A549 (cell line): ENCODE measurements around the gene NSMCE4A. TPM values are rescaled to one million over a fixed set of nuclear protein-coding genes. Genes with fewer than 3 reads are reported as not detected.

ENCODE experiments used
- ATAC-seq, 2 experiments: fragments of 200-7000 bp in 1 of 2; fragments of >200 bp in 1 of 2; cut with Nextera tagmentation in 1 of 2; cut with Tn5 transposase in 1 of 2; 3 replicates each; pipeline versions ENCODE4 v1.8.0 to v1.9.1; 2018 to 2020; ENCODE audit warnings: mild to moderate bottlenecking in 1 of 2, moderate library complexity in 1 of 2
- CTCF ChIA-PET: fragments of 300-600 bp; sonication (Branson Sonifier 250); formaldehyde crosslinking; extraction: SDS; loops from one replicate; lab custom pipeline; 2021; ENCODE audit warnings: antibody characterized with exemption, inconsistent platforms; lab: Yijun Ruan, JAX
- POLR2A ChIA-PET: fragments of 350-600 bp; formaldehyde crosslinking; extraction: SDS; loops from one replicate; lab custom pipeline; 2021; ENCODE audit warnings: antibody characterized with exemption, inconsistent platforms; lab: Yijun Ruan, JAX
- DNase-seq, 2 experiments: peaks; one replicate each; pipeline versions ENCODE4 v3.0.0 to v3.0.0-alpha.2; 2011 to 2016; ENCODE audit warnings: low read depth in 1 of 2, low spot score in 1 of 2
- FAIRE-seq: peaks from 2 replicates; lab custom pipeline; 2011; peaks lifted over from hg19 to GRCh38; lab: Jason Lieb, UNC
- H3K27ac ChIP-seq, 2 experiments: fragments of >200 bp; sonication (Bioruptor Twin); formaldehyde crosslinking; 3 replicates each; pipeline ENCODE4 v1.5.1; 2016 to 2017
- H3K4me1 ChIP-seq: fragments of >200 bp; sonication (Bioruptor Twin); formaldehyde crosslinking; 3 replicates; pipeline ENCODE4 v1.6.1; 2016
- H3K4me2 ChIP-seq: fragments of >200 bp; sonication (Bioruptor Twin); formaldehyde crosslinking; 3 replicates; pipeline ENCODE4 v1.6.1; 2016
- H3K4me3 ChIP-seq: fragments of >200 bp; sonication (Bioruptor Twin); formaldehyde crosslinking; 3 replicates; pipeline ENCODE4 v1.5.1; 2016
- H3K9me3 ChIP-seq: fragments of >200 bp; sonication (Bioruptor Twin); formaldehyde crosslinking; 3 replicates; pipeline ENCODE4 v1.6.1; 2016
- ATOH8 ChIP-seq: fragments of 250-450 bp; sonication (Bioruptor Pico); IDR thresholded peaks from 2 replicates; pipeline ENCODE4 v1.5.0; 2020; ENCODE audit warnings: low read depth, mild to moderate bottlenecking, moderate library complexity
- BHLHE40 ChIP-seq: IDR thresholded peaks from 2 replicates; pipeline ENCODE4 v1.6.1; 2012; ENCODE audit warnings: low read depth, low read length, inconsistent platforms
- CBX8 ChIP-seq: fragments of 200-600 bp; sonication (generic); IDR thresholded peaks from 2 replicates; pipeline ENCODE4 v1.6.1; 2016
- CEBPB ChIP-seq, 2 experiments: fragments of >200 bp in 1 of 2; sonication (Bioruptor Twin) in 1 of 2; formaldehyde crosslinking in 1 of 2; IDR thresholded peaks; 2 replicates each; pipeline ENCODE4 v1.6.1; 2012 to 2016
- CHD2 ChIP-seq: fragments of 150-350 bp; IDR thresholded peaks from 2 replicates; pipeline ENCODE4 v1.6.1; 2014; ENCODE audit warnings: low read length; ENCODE audit not compliant: partially characterized antibody
- CHD4 ChIP-seq: fragments of 200-600 bp; sonication (generic); IDR thresholded peaks from 2 replicates; pipeline ENCODE4 v1.6.1; 2016; ENCODE audit warnings: antibody characterized with exemption, mild to moderate bottlenecking, borderline replicate concordance
- CTCF ChIP-seq: fragments of >200 bp; sonication (Bioruptor Twin); formaldehyde crosslinking; IDR thresholded peaks from 3 replicates; pipeline ENCODE4 v1.5.1; 2016
- EHF ChIP-seq: fragments of 250-450 bp; sonication (Bioruptor Pico); IDR thresholded peaks from 2 replicates; pipeline ENCODE4 v1.5.0; 2020; ENCODE audit warnings: mild to moderate bottlenecking
- EP300 ChIP-seq, 2 experiments: fragments of >200 bp; sonication (Bioruptor Twin); formaldehyde crosslinking; IDR thresholded peaks; 2 replicates in 1 of 2; 3 replicates in 1 of 2; pipeline ENCODE4 v1.6.1; 2016 to 2017
- ESRRA ChIP-seq: fragments of 150-350 bp; IDR thresholded peaks from 2 replicates; pipeline ENCODE4 v1.6.1; 2014; ENCODE audit warnings: mild to moderate bottlenecking, low read length, borderline replicate concordance
- FOSB ChIP-seq: fragments of 250-450 bp; sonication (Bioruptor Pico); IDR thresholded peaks from 2 replicates; pipeline ENCODE4 v1.5.0; 2020; ENCODE audit warnings: mild to moderate bottlenecking, moderate library complexity
- FOXS1 ChIP-seq: fragments of 250-450 bp; sonication (Bioruptor Pico); IDR thresholded peaks from 2 replicates; pipeline ENCODE4 v1.5.0; 2020; ENCODE audit warnings: mild to moderate bottlenecking, moderate library complexity
- GATA3 ChIP-seq: IDR thresholded peaks from 2 replicates; pipeline ENCODE4 v1.6.1; 2012; ENCODE audit warnings: borderline replicate concordance
- HDAC2 ChIP-seq: fragments of 200-600 bp; sonication (generic); IDR thresholded peaks from 2 replicates; pipeline ENCODE4 v1.6.1; 2016
- HES2 ChIP-seq: fragments of >200 bp; sonication (Bioruptor Twin); formaldehyde crosslinking; IDR thresholded peaks from 2 replicates; pipeline ENCODE4 v1.6.1; 2016
- KDM1A ChIP-seq: fragments of 200-600 bp; sonication (generic); IDR thresholded peaks from 2 replicates; pipeline ENCODE4 v1.6.1; 2016; ENCODE audit warnings: low read depth, mild to moderate bottlenecking
- MAFK ChIP-seq: fragments of 450-650 bp; IDR thresholded peaks from 2 replicates; pipeline ENCODE4 v1.6.1; 2014; ENCODE audit not compliant: partially characterized antibody
- MYC ChIP-seq: IDR thresholded peaks from 2 replicates; pipeline ENCODE4 v1.6.1; 2012; ENCODE audit warnings: mild to moderate bottlenecking, inconsistent platforms, low read length, improper control_type of control experiment, borderline replicate concordance
- NFE2L2 ChIP-seq: fragments of 150-350 bp; conservative IDR thresholded peaks from 2 replicates; pipeline ENCODE4 v1.6.1; 2014; ENCODE audit warnings: low read length
- NR3C1 ChIP-seq: fragments of >200 bp; sonication (Bioruptor Twin); formaldehyde crosslinking; IDR thresholded peaks from 3 replicates; pipeline ENCODE4 v1.6.1; 2017
- PHF8 ChIP-seq: fragments of 200-600 bp; sonication (generic); IDR thresholded peaks from 2 replicates; pipeline ENCODE4 v1.6.1; 2016; ENCODE audit warnings: low read depth, mild to moderate bottlenecking, antibody characterized with exemption, moderate library complexity, borderline replicate concordance
- POLR2A ChIP-seq: IDR thresholded peaks from 2 replicates; pipeline ENCODE4 v1.6.1; 2012; ENCODE audit warnings: mild to moderate bottlenecking, low read length
- RCOR1 ChIP-seq: fragments of 150-350 bp; IDR thresholded peaks from 2 replicates; pipeline ENCODE4 v1.6.1; 2014; ENCODE audit warnings: antibody characterized with exemption, low read length, low read depth
- REST ChIP-seq: fragments of 200-600 bp; sonication (generic); IDR thresholded peaks from 2 replicates; pipeline ENCODE4 v1.6.1; 2016; ENCODE audit warnings: antibody characterized with exemption, mild to moderate bottlenecking, moderate library complexity
- SMC3 ChIP-seq: fragments of >200 bp; sonication (Bioruptor Twin); formaldehyde crosslinking; IDR thresholded peaks from 3 replicates; pipeline ENCODE4 v1.6.1; 2018; ENCODE audit warnings: inconsistent platforms
- USF2 ChIP-seq: fragments of 450-650 bp; IDR thresholded peaks from 2 replicates; pipeline ENCODE4 v1.6.1; 2014; ENCODE audit warnings: antibody characterized with exemption
- ZNF302 ChIP-seq: fragments of 250-450 bp; sonication (Bioruptor Pico); IDR thresholded peaks from 2 replicates; pipeline ENCODE4 v1.9.0; 2021; ENCODE audit warnings: inconsistent platforms, mild to moderate bottlenecking, moderate library complexity
- WGBS: methylation state at CpG from one replicate; pipeline ENCODE4 v1.1.6; 2017; ENCODE audit errors: missing lambda C conversion rate; 5-methylcytosine and 5-hydroxymethylcytosine counted together
- polyA plus RNA-seq, 4 experiments: library from polyadenylated mRNA; depleted of rRNA in 3 of 4; stranded (reverse); fragments of >200 nt; fragmentation: RNase III in 1 of 4; extraction: RNeasy Plus Mini Kit Qiagen cat#74134 plus additional on column Dnase treatment in 1 of 4; gene quantifications; 2 replicates in 3 of 4; 3 replicates in 1 of 4; pipeline ENCODE4 v1.2.3, GENCODE V29; 2011 to 2017

Gene NSMCE4A
- polyA plus RNA-seq, 2 of the 4 experiments (the other 2 are of a cell fraction): 67.2 to 172 TPM

- peak overlapping the region; percentile 88 for H3K4me3 ChIP-seq
- FAIRE-seq (no peak), DNase-seq (peak in 1 of 2 experiments; percentile 49)
- CTCF ChIA-PET: interaction anchor here (0.7 to 1.4 kb wide), 4 partner anchors 23 to 184 kb away, joined by 3 to 4 read pairs (median 3); no protein-coding TSS in a partner anchor
- no peaks in the 10 kb centered on the region for H3K9me3 ChIP-seq
- POLR2A ChIA-PET: interaction anchor here (1.0 to 1.7 kb wide), 10 partner anchors 8 to 446 kb away, joined by 3 to 9 read pairs (median 4); partner anchors contain the start of gene NSMCE4A
- H3K4me2 ChIP-seq: peak overlapping the region; percentile 77
- 6% methylated on average over 12 of the region's 20 CpGs for WGBS
- TF ChIP-seq CHD4 (peak; percentile 94), MYC (no peak), HDAC2 (peak; percentile 95), POLR2A (peak; percentile 12; the same call in 1 of the 2 replicates), NFE2L2 (no peak), SMC3 (0 out of 3 replicates have a peak, but pooled peaks have one; percentile 9), KDM1A (peak; percentile 99), CTCF (0 out of 3 replicates have a peak, but pooled peaks have one; percentile 3), ATOH8 (CRISPR knock-in tag) (no peak), NR3C1 (no peak), RCOR1 (0 out of 2 replicates have a peak, but pooled peaks have one; percentile 39)
- TF ChIP-seq, all 56 proteins: peak for 7
- H3K4me1 ChIP-seq: peaks cover 44% of the 10 kb centered on the region
- H3K27ac ChIP-seq: peak overlapping the region; percentile 96 to 97
- ATAC-seq: peak; percentile 2 to 6; a peak in 4 of 6 replicates
These were observed 46.5 kb downstream of the NSMCE4A start for GRCh38 chr10:121928528-121928884.

GRCh38 chr10:121927841-121928527 is 47.0 kb downstream of the NSMCE4A start, which contains the start of gene ATE1:
ATE1 (minus strand) TSS chr10:121928031; CDS start chr10:121927949, 82 bp downstream.
- ATAC-seq: peak; percentile 88 to 92
- ChIA-PET CTCF (interaction anchor here (0.6 to 1.4 kb wide), 6 partner anchors 22 to 215 kb away, joined by 3 to 4 read pairs (median 3); no protein-coding TSS in a partner anchor), POLR2A (interaction anchor here (0.6 to 1.7 kb wide), 12 partner anchors 9 to 446 kb away, joined by 3 to 9 read pairs (median 4); partner anchors contain the start of gene NSMCE4A)
- Histone ChIP-seq H3K27ac (peak within 1 kb of the TSS; percentile 96 to 97), H3K4me2 (peak within 1 kb of the TSS; percentile 77), H3K9me3 (no peaks in the 10 kb centered on the region), H3K4me3 (peak within 1 kb of the TSS; percentile 88), H3K4me1 (peaks cover 44% of the 10 kb centered on the region)
- FAIRE-seq: no peak
- WGBS: 5% methylated on average over 13 of the region's 87 CpGs
- DNase-seq: peak; percentile 72 to 92
- TF ChIP-seq USF2: no peak
- peak; percentile 62 for TF ChIP-seq REST
- no peak for TF ChIP-seq BHLHE40
- 0 out of 2 replicates have a peak, but pooled peaks have one; percentile 31 for TF ChIP-seq MYC
- TF ChIP-seq HES2: no peak
- peak; percentile 89 for TF ChIP-seq PHF8
- no peak; a peak in 1 of 4 replicates for TF ChIP-seq CEBPB (IDR thresholded peaks at IDR 0.05)
- no peak for TF ChIP-seq GATA3
- TF ChIP-seq MAFK: no peak
- TF ChIP-seq FOSB (CRISPR knock-in tag): 0 out of 2 replicates have a peak, but pooled peaks have one; percentile 17
- 0 out of 2 replicates have a peak, but pooled peaks have one; percentile 10 for TF ChIP-seq EHF (CRISPR knock-in tag)
- TF ChIP-seq CBX8: no peak
- TF ChIP-seq FOXS1 (CRISPR knock-in tag): no peak
- TF ChIP-seq ESRRA: no peak
- TF ChIP-seq ATOH8 (CRISPR knock-in tag): no peak
- no peak for TF ChIP-seq ZNF302
- no peak for TF ChIP-seq EP300 (IDR thresholded peaks at IDR 0.05)
- peak; percentile 7 for TF ChIP-seq CHD2
